Duodenal mucosa (tissue), 2 donors: ENCODE data around the gene LDLRAD2.

ENCODE experiments used
- H3K27ac ChIP-seq: one replicate; pipeline ENCODE4 v1.7.0; 2013; ENCODE audit warnings: low read depth, low read length
- H3K27me3 ChIP-seq, 2 donors: one replicate each; pipeline ENCODE4 v1.7.0; 2013; ENCODE audit warnings: low read length in 2 of 2, control low read depth in 1 of 2; ENCODE audit not compliant: insufficient read depth in 2 of 2, control insufficient read depth in 1 of 2
- H3K36me3 ChIP-seq, 2 donors: one replicate each; pipeline ENCODE4 v1.7.0; 2013; ENCODE audit warnings: low read length in 2 of 2, control low read depth in 1 of 2; ENCODE audit not compliant: insufficient read depth in 2 of 2, control insufficient read depth in 1 of 2
- H3K4me1 ChIP-seq, 2 donors: one replicate each; pipeline ENCODE4 v1.7.0; 2013; ENCODE audit warnings: low read length in 2 of 2, control low read depth in 1 of 2; ENCODE audit not compliant: insufficient read depth in 2 of 2, control insufficient read depth in 1 of 2
- H3K4me3 ChIP-seq, 2 donors: one replicate each; pipeline ENCODE4 v1.7.0; 2013; ENCODE audit warnings: low read length in 2 of 2, low read depth in 1 of 2
- H3K9ac ChIP-seq, 2 donors: one replicate each; pipeline ENCODE4 v1.7.0; 2013; ENCODE audit warnings: low read length in 2 of 2, low read depth in 1 of 2
- H3K9me3 ChIP-seq, 2 donors: one replicate each; pipeline ENCODE4 v1.7.0; 2013; ENCODE audit warnings: low read length in 2 of 2, control low read depth in 1 of 2; ENCODE audit not compliant: control insufficient read depth in 1 of 2

The LDLRAD2 gene

DNA sequence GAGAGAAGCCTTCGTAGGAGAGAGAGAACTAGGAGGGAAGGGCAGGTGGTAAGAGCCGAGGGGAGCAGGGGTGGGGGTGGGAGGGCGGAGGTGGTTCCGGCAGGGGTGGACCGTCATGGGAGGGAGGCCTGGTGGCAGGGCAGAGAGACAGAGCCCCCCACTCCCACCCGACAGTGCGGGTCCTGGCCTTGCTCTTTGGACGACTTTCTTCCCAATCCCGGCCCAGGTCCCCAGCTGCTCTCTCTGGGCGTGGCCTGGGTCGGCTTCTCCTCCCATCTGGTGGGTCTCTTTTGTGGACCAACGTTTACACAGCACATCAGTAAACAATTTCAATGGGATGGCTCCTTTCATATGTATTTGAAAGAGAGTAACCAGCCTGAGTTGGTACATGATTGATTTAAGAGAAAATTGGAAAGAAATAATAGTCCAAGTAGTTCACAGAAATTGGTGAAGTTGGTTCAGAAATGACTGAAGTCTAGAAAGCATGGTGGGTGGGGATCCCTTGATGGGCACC, 56.9 kb downstream of the LDLRAD2 start:
- H3K4me3 ChIP-seq: no peak overlapping the region
- no peaks in the 10 kb centered on the region for H3K27me3 ChIP-seq
- no peak overlapping the region for H3K9ac ChIP-seq
- no peak overlapping the region for H3K27ac ChIP-seq
- H3K4me1 ChIP-seq: peaks cover 0 to 8% of the 10 kb centered on the region in 2 donors
- no peaks in the 10 kb centered on the region for H3K9me3 ChIP-seq
- H3K36me3 ChIP-seq: peaks cover 10 to 32% of the 10 kb centered on the region in 2 donors

DNA sequence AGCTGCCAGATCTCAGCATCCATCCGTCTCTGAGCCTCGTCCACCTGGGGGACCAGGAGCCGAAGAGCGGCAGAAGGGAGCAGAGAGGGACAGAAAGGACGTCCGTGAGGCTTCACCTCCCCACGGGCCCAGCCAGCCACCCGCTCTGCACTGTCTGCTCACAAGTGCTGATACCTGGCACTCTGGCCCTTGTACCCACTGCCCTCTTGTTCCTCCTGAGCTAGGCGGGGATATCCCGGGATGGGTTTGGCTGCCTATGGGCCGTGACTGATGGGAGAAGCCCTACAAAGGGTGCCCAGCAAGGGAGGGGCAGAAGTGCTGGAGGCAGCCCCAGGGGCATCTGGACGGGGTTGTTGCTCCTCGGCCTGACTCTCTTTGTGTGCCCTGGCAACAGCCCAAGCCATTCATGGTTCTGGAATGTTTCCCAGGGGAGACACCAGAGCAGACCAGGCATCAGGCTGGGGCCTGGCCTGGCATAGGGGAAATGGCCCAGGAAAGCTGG, 57.6 kb downstream of the LDLRAD2 start:
- Histone ChIP-seq H3K9ac (peak overlapping the region in 1 of 2 donors; percentile 32), H3K27ac (no peak overlapping the region), H3K36me3 (peaks cover 6 to 32% of the 10 kb centered on the region in 2 donors), H3K4me1 (peaks cover 0 to 8% of the 10 kb centered on the region in 2 donors), H3K9me3 (no peaks in the 10 kb centered on the region), H3K4me3 (no peak overlapping the region), H3K27me3 (no peaks in the 10 kb centered on the region)

DNA sequence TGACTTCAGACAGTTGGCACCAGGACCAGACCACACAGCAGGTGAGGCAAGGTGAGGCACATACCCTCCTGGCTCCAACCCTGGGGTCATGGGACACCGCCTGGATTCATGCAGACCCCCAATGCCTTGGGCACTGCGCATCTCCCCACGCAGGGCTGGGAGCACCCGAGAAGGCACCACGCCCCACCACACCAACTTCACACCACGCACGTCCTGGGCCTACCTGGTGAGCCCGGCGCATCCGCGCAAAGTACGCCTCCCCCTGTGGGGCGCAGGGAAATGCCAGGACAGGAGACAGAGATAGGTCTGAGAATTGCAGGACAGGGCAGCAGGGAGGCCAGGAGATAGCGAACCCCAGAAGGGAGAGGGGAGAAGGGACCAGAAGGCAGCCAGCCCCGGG, 58.5 kb downstream of the LDLRAD2 start:
- Histone ChIP-seq H3K9me3 (no peaks in the 10 kb centered on the region), H3K27ac (no peak overlapping the region), H3K4me3 (no peak overlapping the region), H3K4me1 (peaks cover 0 to 8% of the 10 kb centered on the region in 2 donors), H3K27me3 (no peaks in the 10 kb centered on the region), H3K9ac (peak overlapping the region in 1 of 2 donors; percentile 32), H3K36me3 (peaks cover 5 to 34% of the 10 kb centered on the region in 2 donors)

DNA sequence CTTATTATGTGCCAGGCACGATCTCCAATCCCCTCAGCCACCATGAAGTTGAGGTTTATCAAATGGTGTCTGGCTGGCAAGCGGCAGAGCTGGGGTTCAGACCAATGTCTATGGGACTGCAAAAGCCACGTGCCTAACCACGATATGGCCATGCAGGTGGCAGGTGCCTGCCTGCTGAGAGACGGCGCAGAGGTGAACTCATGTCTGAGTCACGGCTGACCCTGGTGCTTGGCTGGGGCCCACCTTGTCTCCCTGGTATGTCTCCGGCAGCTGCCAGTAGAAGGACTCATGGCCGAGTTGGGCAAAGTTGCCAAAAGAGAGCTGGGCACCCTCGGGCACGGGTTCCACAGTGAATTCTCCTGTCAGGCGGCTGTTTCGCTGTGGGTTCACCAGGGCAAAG, 59.9 kb downstream of the LDLRAD2 start:
- peaks cover 0 to 8% of the 10 kb centered on the region in 2 donors for H3K4me1 ChIP-seq
- no peak overlapping the region for H3K4me3 ChIP-seq
- H3K36me3 ChIP-seq: peaks cover 5 to 44% of the 10 kb centered on the region in 2 donors
- no peak overlapping the region for H3K27ac ChIP-seq
- no peaks in the 10 kb centered on the region for H3K27me3 ChIP-seq
- H3K9ac ChIP-seq: no peak overlapping the region
- H3K9me3 ChIP-seq: no peaks in the 10 kb centered on the region

DNA sequence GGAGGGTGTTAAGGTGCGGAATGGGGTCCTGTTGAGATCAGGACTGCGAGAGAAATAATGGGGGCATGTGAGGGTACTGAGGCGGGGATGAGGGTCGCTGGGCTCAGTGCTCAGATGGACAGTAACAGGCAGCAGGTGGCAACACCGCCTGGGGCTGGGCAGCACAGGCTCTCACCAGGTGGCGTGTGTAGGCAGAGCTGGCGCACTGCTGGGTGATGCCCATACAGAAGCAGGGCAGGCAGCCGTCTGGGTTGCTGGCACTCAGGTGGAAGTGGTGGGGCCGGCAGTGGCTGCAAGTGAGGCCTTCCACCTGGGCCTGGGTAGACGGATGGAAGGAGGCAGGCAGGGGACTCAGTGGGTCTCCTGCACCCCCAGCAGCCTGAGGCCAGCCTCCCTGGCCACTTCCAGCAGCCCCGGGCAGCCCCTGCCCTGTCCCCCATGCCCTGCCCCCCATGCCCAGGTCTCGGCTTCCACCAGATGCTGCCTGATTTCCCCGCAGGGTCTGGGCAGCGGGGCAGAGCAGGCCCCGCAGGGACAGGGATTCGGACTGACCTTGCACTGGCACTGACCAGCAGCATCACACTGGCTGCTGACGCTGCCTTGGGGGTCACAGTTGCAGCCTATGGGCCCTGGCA, 60.5 kb downstream of the LDLRAD2 start:
- no peak overlapping the region for H3K9ac ChIP-seq
- H3K27ac ChIP-seq: no peak overlapping the region
- no peaks in the 10 kb centered on the region for H3K9me3 ChIP-seq
- peaks cover 5 to 44% of the 10 kb centered on the region in 2 donors for H3K36me3 ChIP-seq
- H3K27me3 ChIP-seq: no peaks in the 10 kb centered on the region
- no peak overlapping the region for H3K4me3 ChIP-seq
- H3K4me1 ChIP-seq: peaks cover 0 to 8% of the 10 kb centered on the region in 2 donors

DNA sequence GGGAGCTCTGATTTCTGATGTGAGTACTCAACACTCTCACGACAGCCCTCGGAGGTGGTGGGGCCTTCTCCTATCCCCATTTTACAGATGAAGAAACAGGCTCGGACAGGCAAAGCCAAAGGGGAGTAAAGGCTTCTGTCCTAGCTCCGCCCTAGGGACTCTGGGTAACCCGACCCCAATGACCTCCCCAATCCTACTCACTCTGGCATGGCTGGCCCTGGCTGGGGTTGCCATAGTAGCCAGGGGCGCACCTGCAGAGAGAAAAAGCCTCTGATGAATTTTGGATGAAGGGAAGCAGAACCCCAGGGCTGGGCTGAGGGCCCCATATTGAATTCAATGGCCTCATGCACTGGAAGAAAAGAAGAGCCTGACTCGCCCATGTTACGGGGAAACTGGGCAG, 61.1 kb downstream of the LDLRAD2 start:
- H3K9me3 ChIP-seq: no peaks in the 10 kb centered on the region
- H3K9ac ChIP-seq: no peak overlapping the region
- H3K36me3 ChIP-seq: peaks cover 9 to 50% of the 10 kb centered on the region in 2 donors
- peaks cover 0 to 8% of the 10 kb centered on the region in 2 donors for H3K4me1 ChIP-seq
- H3K27ac ChIP-seq: no peak overlapping the region
- no peaks in the 10 kb centered on the region for H3K27me3 ChIP-seq
- H3K4me3 ChIP-seq: no peak overlapping the region

DNA sequence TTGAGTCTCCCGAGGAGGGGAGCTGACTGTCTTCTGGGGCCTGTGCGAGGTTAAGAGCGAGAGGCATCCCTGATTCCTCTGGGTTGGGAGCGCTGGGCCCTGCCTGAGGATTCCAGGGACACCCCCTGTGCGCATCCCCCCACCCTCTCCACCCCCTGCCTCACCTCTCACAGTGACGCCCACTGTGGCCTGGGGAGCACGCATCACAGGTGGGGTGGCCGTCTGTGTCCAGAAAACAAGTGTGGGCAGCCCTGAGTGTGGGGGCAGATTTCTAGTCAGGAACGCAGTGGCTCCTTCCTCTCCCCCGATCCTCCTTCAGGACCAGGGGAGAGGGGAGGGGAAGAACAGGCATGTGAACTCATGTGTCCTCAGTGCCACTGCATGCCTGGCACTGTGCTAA, 61.7 kb downstream of the LDLRAD2 start:
- Histone ChIP-seq H3K4me1 (peaks cover 0 to 8% of the 10 kb centered on the region in 2 donors), H3K4me3 (no peak overlapping the region), H3K9ac (no peak overlapping the region), H3K36me3 (peaks cover 9 to 55% of the 10 kb centered on the region in 2 donors), H3K27ac (no peak overlapping the region), H3K9me3 (no peaks in the 10 kb centered on the region), H3K27me3 (no peaks in the 10 kb centered on the region)

DNA sequence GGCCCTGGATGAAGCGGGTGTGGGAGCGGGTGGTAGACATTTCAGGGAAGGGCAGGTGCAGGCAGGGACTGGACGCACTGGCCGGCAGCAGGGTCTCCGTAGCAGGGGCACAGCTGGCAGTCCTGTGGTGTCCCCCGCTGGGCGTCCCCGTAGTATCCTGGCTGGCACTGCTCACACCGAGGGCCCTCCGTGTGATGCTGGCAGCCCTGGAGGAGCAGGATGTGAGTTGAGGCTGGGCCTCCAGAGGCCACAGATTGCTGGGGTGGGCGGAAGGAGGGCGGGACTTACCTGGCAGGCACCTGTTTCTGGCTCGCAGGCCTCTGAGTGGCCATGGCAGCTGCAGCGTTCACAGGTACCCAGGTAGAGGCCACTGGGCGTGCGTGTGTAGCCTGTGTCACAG, 62.3 kb downstream of the LDLRAD2 start:
- peaks cover 13 to 61% of the 10 kb centered on the region in 2 donors for H3K36me3 ChIP-seq
- no peak overlapping the region for H3K27ac ChIP-seq
- H3K9ac ChIP-seq: no peak overlapping the region
- H3K4me3 ChIP-seq: no peak overlapping the region
- H3K27me3 ChIP-seq: no peaks in the 10 kb centered on the region
- peaks cover 0 to 8% of the 10 kb centered on the region in 2 donors for H3K4me1 ChIP-seq
- no peaks in the 10 kb centered on the region for H3K9me3 ChIP-seq
